SKM-1 (cell line): Measurements from ENCODE around the gene ZNF467.

Experiments used
- DNase-seq: peaks from one replicate; lab custom pipeline; 2025; ENCODE audit not compliant: unreplicated experiment; lab: John Stamatoyannopoulos, UW

The ZNF467 gene

GRCh38 chr7:149716007-149716931 is 57.1 kb downstream of the ZNF467 start:
- no peak for DNase-seq

- no peak for DNase-seq
Observed at GRCh38 chr7:149715476-149715875, 57.9 kb downstream of the ZNF467 start.

GRCh38 chr7:149714910-149715471 is 58.4 kb downstream of the ZNF467 start:
- no peak for DNase-seq
